ENCODE measurements around the gene EYS. TPM values are rescaled to one million over a fixed set of nuclear protein-coding genes. Genes with fewer than 3 reads are reported as not detected.

EYS gene
- total RNA-seq, 1 experiment from 2014 or later, result not detected

DNA sequence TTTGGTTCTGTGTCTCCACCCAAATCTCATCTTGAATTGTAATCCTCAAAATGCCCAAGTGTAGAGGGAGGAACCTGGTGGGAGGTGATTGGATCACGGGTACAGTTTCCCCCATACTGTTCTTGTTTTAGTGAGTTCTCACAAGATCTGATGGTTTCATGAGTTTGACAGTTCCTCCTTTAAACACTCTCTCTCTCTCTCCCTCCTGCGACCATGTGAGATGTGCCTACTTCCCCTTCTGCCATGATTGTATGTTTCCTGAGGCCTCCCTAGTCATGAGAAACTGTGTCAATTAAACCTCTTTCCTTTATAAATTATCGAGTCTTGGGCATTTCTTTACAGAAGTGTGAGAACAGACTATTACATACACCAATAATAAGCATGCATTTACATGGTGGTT, 12.1 kb upstream of the EYS start:
- Histone ChIP-seq H3K27me3 (ENCODE audit: insufficient read depth, low read length) (no peaks in the 10 kb centered on the region), H3K79me1 (ENCODE audit: insufficient read depth, low read depth, low read length, poor library complexity, severe bottlenecking) (no peaks in the 10 kb centered on the region), H3K9me3 (ENCODE audit: control insufficient read depth, low read depth, low read length) (no peaks in the 10 kb centered on the region), H4K20me1 (ENCODE audit: control insufficient read depth, insufficient read depth, insufficient read length) (no peaks in the 10 kb centered on the region), H4K5ac (ENCODE audit: insufficient read length, low read depth, low read length) (no peak overlapping the region), H3K23ac (ENCODE audit: insufficient read length, low read depth, low read length) (no peak overlapping the region), H2BK20ac (ENCODE audit: low read depth, low read length, poor library complexity, severe bottlenecking) (no peak overlapping the region), H3K79me2 (ENCODE audit: insufficient read depth, low read length) (no peaks in the 10 kb centered on the region), H3K4me1 (ENCODE audit: insufficient read depth, low read length) (no peaks in the 10 kb centered on the region), H3K56ac (ENCODE audit: insufficient read length, low read depth, low read length) (no peak overlapping the region), H2BK5ac (ENCODE audit: insufficient read length, low read length) (no peak overlapping the region), H3K23me2 (ENCODE audit: insufficient read length, low read depth, low read length, poor library complexity, severe bottlenecking) (no peaks in the 10 kb centered on the region), H2BK15ac (ENCODE audit: low read depth, low read length) (no peak overlapping the region), H3K14ac (ENCODE audit: insufficient read depth, low read length) (no peak overlapping the region), H4K91ac (ENCODE audit: insufficient read length, low read depth, low read length) (no peak overlapping the region), H2AK5ac (ENCODE audit: insufficient read length, low read length) (no peak overlapping the region), H3K9ac (ENCODE audit: extremely low read depth, insufficient read length, low read length) (no peak overlapping the region), H3K18ac (ENCODE audit: insufficient read length, low read depth, low read length) (no peak overlapping the region), H2BK120ac (ENCODE audit: low read depth, low read length, poor library complexity, severe bottlenecking) (no peak overlapping the region), H3T11ph (ENCODE audit: low read length) (no peak overlapping the region), H2AFZ (ENCODE audit: low read length) (no peak overlapping the region), H2BK12ac (ENCODE audit: insufficient read length, low read depth, low read length) (no peak overlapping the region), H3K4ac (ENCODE audit: low read depth, low read length) (no peak overlapping the region), H3K27ac (ENCODE audit: insufficient read length, low read depth, low read length) (no peak overlapping the region), H3K4me2 (ENCODE audit: insufficient read depth, insufficient read length, low read length) (no peak overlapping the region), H4K8ac (replicated peaks; ENCODE audit: insufficient read length, low read depth, low read length) (no peak overlapping the region)
- no peak for TF ChIP-seq CTCF (conservative IDR thresholded peaks at IDR 0.05)
- WGBS (ENCODE audit: extremely low coverage, insufficient read length, low lambda C conversion rate), result no CpG with 5 or more reads among the region's 3 CpGs
- H3K27ac Mint-ChIP-seq, result no peak overlapping the region
- H3K4me1 Mint-ChIP-seq, result no peaks in the 10 kb centered on the region
- no peak overlapping the region for H3K4me3 Mint-ChIP-seq
- peaks cover 3 to 18% (median 6%) of the 10 kb centered on the region in 3 experiments; a peak in 6 of 7 replicates for H3K36me3 Mint-ChIP-seq (ENCODE audit: insufficient read depth in 1 of 3, low read depth in 3 of 3)
- H3K27me3 Mint-ChIP-seq (ENCODE audit: low read depth), result no peaks in the 10 kb centered on the region
- no peak for DNase-seq
- H3K9me3 Mint-ChIP-seq, result peaks cover 8 to 14% of the 10 kb centered on the region in 2 experiments; a peak in 4 of 5 replicates
